Activated B cell treated with CpG ODN at 0.5 μM for 24 hours (primary cell): ENCODE measurements around the gene DPH3. TPM values are rescaled to one million over a fixed set of nuclear protein-coding genes. Genes with fewer than 3 reads are reported as not detected.

ENCODE experiments used
- ATAC-seq: fragments of 200-7000 bp; cut with Tn5 transposase; one replicate; pipeline ENCODE4 v1.10.0; 2021; ENCODE audit warnings: low read depth, mild to moderate bottlenecking, moderate library complexity
- CTCF ChIA-PET: fragments of 350-600 bp; sonication (Branson Sonifier 250); formaldehyde crosslinking; loops from one replicate; lab custom pipeline; 2021; ENCODE audit warnings: antibody characterized with exemption; lab: Charles Lee
- POLR2A ChIA-PET: fragments of 350-600 bp; sonication (Branson Sonifier 250); formaldehyde crosslinking; loops from one replicate; lab custom pipeline; 2021; ENCODE audit warnings: antibody characterized with exemption; lab: Charles Lee
- DNase-seq: peaks from one replicate; pipeline ENCODE4 v3.0.0; 2022
- H3K27ac Mint-ChIP-seq: one replicate; pipeline ENCODE4 v1.8.0; 2020; ENCODE audit warnings: mixed read lengths
- H3K27me3 Mint-ChIP-seq: one replicate; pipeline ENCODE4 v1.8.0; 2021; ENCODE audit warnings: mixed read lengths
- H3K36me3 Mint-ChIP-seq: one replicate; pipeline ENCODE4 v1.8.0; 2021; ENCODE audit warnings: low read depth, mixed read lengths
- H3K4me1 Mint-ChIP-seq: one replicate; pipeline ENCODE4 v1.8.0; 2021; ENCODE audit warnings: mixed read lengths
- H3K4me3 Mint-ChIP-seq: one replicate; pipeline ENCODE4 v1.8.0; 2020; ENCODE audit warnings: mild to moderate bottlenecking, mixed read lengths
- H3K9me3 Mint-ChIP-seq: one replicate; pipeline ENCODE4 v1.8.0; 2020; ENCODE audit warnings: mixed read lengths
- CTCF ChIP-seq: fragments of 200-600 bp; IDR thresholded peaks from one replicate; pipeline ENCODE4 v1.8.0; 2022; ENCODE audit warnings: antibody characterized with exemption, mild to moderate bottlenecking
- intact Hi-C: fragments of 100-400 bp; cut with micrococcal nuclease; formaldehyde crosslinking; loops from one replicate; pipeline ENCODE4 v1.15.1; 2024
- total RNA-seq: library from RNA; stranded (reverse); gene quantifications from 2 replicates; pipeline ENCODE4 v1.2.3, GENCODE V29; 2022

The DPH3 gene
- total RNA-seq, 1 donor from 2014 or later, result 13.4 TPM

DNA sequence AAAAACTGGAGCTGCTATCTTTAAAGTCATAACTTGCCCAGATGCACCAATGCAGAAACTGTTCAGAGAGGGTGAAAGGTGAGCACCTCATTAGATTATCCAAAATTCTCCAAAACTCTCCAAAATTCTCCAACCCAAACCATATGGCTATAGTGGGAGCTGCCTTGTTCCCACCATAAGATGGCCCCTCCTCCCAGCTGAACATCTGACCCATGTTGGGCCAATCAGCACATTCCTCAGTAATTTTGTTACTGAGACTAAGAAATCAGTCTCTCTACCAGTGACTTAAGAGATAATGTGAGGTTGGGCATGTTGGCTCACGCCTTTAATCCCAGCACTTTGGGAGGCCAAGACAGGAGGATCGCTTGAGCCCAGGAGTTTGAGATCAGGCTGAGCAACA lies 32.8 kb downstream of the DPH3 start:
- CTCF ChIA-PET, result no interaction called here

GRCh38 chr3:16229681-16230080 lies 35.1 kb downstream of the DPH3 start:
- peaks cover 8% of the 10 kb centered on the region for H3K27me3 Mint-ChIP-seq
- no peak for ATAC-seq
- POLR2A ChIA-PET, result no interaction called here
- no peak overlapping the region for H3K27ac Mint-ChIP-seq
- intact Hi-C loops, result no loop called here
- peaks cover 4% of the 10 kb centered on the region for H3K9me3 Mint-ChIP-seq
- DNase-seq, result no peak
- CTCF ChIA-PET, result no interaction called here
- H3K4me3 Mint-ChIP-seq, result no peak overlapping the region
- H3K4me1 Mint-ChIP-seq, result no peaks in the 10 kb centered on the region
- H3K36me3 Mint-ChIP-seq, result no peaks in the 10 kb centered on the region
- no peak for TF ChIP-seq CTCF

More for the DNA sequence above, 32.8 kb downstream of the DPH3 start:
- intact Hi-C loops, result no loop called here
- H3K4me3 Mint-ChIP-seq, result no peak overlapping the region
- no peak for TF ChIP-seq CTCF
- no peak for DNase-seq
- ATAC-seq, result no peak
- H3K9me3 Mint-ChIP-seq, result no peaks in the 10 kb centered on the region
- H3K36me3 Mint-ChIP-seq, result no peaks in the 10 kb centered on the region
- H3K4me1 Mint-ChIP-seq, result no peaks in the 10 kb centered on the region
- POLR2A ChIA-PET, result no interaction called here
- H3K27me3 Mint-ChIP-seq, result peaks cover 8% of the 10 kb centered on the region
- no peak overlapping the region for H3K27ac Mint-ChIP-seq

DNA sequence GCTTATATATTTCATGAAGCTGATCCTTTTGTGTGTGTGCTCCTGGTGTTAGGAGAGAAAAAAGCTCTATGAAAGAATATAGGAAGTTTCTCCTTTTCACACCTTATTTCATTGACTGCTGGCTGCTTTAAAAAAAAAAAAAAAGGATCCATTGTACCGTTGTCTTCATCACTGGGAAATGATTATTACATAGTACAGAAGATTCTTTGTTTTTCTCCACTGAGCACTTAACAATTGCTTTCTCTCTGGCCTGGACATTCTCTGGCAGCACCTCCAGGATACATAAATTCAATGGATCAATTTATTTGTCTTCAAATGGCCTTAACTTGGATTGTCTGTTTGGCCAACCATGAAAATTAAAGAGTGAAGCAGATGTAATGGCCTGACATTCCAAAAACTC lies 37.2 kb downstream of the DPH3 start:
- DNase-seq (no peak), ATAC-seq (no peak)
- peaks cover 4% of the 10 kb centered on the region for H3K27me3 Mint-ChIP-seq
- peaks cover 4% of the 10 kb centered on the region for H3K9me3 Mint-ChIP-seq
- no peak for TF ChIP-seq CTCF
- H3K4me3 Mint-ChIP-seq, result no peak overlapping the region
- intact Hi-C loops, result no loop called here
- H3K4me1 Mint-ChIP-seq, result peaks cover 4% of the 10 kb centered on the region
- no peaks in the 10 kb centered on the region for H3K36me3 Mint-ChIP-seq
- H3K27ac Mint-ChIP-seq, result no peak overlapping the region
- POLR2A ChIA-PET, result interaction anchor here (0.7 kb wide), 1 partner anchor 1894 kb away, joined by 5 read pairs; no protein-coding TSS in a partner anchor
- CTCF ChIA-PET, result no interaction called here

DNA sequence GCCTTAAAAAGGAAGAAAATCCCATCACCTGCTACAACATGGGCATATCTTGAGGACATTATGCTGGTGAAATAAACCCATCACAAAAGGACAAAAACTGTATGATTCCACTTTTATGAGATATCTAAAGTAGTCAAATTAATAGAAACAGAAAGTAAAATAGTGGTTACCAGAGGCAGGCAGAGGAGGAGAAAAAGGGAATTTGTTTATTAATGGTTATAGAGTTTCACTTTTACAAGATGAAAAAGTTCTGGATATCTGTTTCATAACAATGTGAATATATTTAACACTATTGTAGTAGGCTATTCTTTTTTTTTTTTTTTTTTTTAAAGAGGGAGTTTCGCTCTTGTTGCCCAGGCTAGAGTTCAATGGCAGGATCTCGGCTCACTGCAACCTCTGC lies 40.4 kb downstream of the DPH3 start:
- Mint-ChIP-seq H3K27ac (no peak overlapping the region), H3K4me3 (no peak overlapping the region), H3K4me1 (peaks cover 4% of the 10 kb centered on the region), H3K9me3 (peaks cover 7% of the 10 kb centered on the region), H3K27me3 (peaks cover 5% of the 10 kb centered on the region), H3K36me3 (no peaks in the 10 kb centered on the region)
- CTCF ChIA-PET, result no interaction called here
- ATAC-seq, result no peak
- TF ChIP-seq CTCF, result no peak
- POLR2A ChIA-PET, result no interaction called here
- intact Hi-C loops, result no loop called here
- no peak for DNase-seq

- peaks cover 4% of the 10 kb centered on the region for H3K4me1 Mint-ChIP-seq
- TF ChIP-seq CTCF, result no peak
- H3K36me3 Mint-ChIP-seq, result no peaks in the 10 kb centered on the region
- POLR2A ChIA-PET, result no interaction called here
- H3K9me3 Mint-ChIP-seq, result peaks cover 7% of the 10 kb centered on the region
- DNase-seq (no peak), ATAC-seq (no peak)
- CTCF ChIA-PET, result no interaction called here
- H3K27ac Mint-ChIP-seq, result no peak overlapping the region
- peaks cover 6% of the 10 kb centered on the region for H3K27me3 Mint-ChIP-seq
- H3K4me3 Mint-ChIP-seq, result no peak overlapping the region
- intact Hi-C loops, result no loop called here
These were observed 42.2 kb downstream of the DPH3 start for GRCh38 chr3:16222547-16222946.
